Fibroblast of lung (primary cell): ENCODE measurements around the gene LAMC3. TPM values are rescaled to one million over a fixed set of nuclear protein-coding genes. Genes with fewer than 3 reads are reported as not detected.

Experiments used
- DNase-seq, 2 donors: peaks; one replicate each; pipeline versions ENCODE4 v3.0.0 to v3.0.0-alpha.2; 2010; ENCODE audit warnings: low read depth in 2 of 2
- H2AFZ ChIP-seq: 2 replicates; pipeline ENCODE4 v1.5.1; 2012; ENCODE audit warnings: low read length, control low read depth, inconsistent platforms
- H3K27ac ChIP-seq: 2 replicates; pipeline ENCODE4 v1.5.1; 2011; ENCODE audit warnings: low read length, control low read depth; ENCODE audit not compliant: insufficient read depth
- H3K27me3 ChIP-seq: 2 replicates; pipeline ENCODE4 v1.5.1; 2011; ENCODE audit warnings: mild to moderate bottlenecking, low read length; ENCODE audit not compliant: control insufficient read depth, insufficient read depth
- H3K36me3 ChIP-seq: 2 replicates; pipeline ENCODE4 v1.5.1; 2011; ENCODE audit warnings: low read length; ENCODE audit not compliant: control insufficient read depth, insufficient read depth
- H3K4me1 ChIP-seq: 2 replicates; pipeline ENCODE4 v1.5.1; 2011; ENCODE audit warnings: low read length; ENCODE audit not compliant: control insufficient read depth, insufficient read depth; ENCODE audit errors: extremely low read depth
- H3K4me2 ChIP-seq: 2 replicates; pipeline ENCODE4 v1.5.1; 2011; ENCODE audit warnings: low read length, control low read depth; ENCODE audit not compliant: insufficient read depth; ENCODE audit errors: extremely low read depth
- H3K4me3 ChIP-seq, 4 experiments: fragments of 200-600 bp in 1 of 4; sonication (generic) in 1 of 4; replicated peaks in 1 of 4; 2 replicates each; pipeline ENCODE4 v1.5.1; 2011 to 2016; ENCODE audit warnings: low read length in 4 of 4, low read depth in 3 of 4, mild to moderate bottlenecking in 3 of 4, control low read depth in 2 of 4, inconsistent platforms in 1 of 4, mixed read lengths in 1 of 4; ENCODE audit not compliant: insufficient read depth in 1 of 4; ENCODE audit errors: control extremely low read depth in 1 of 4
- H3K79me2 ChIP-seq: 2 replicates; pipeline ENCODE4 v1.5.1; 2012; ENCODE audit warnings: mild to moderate bottlenecking, low read length, inconsistent platforms; ENCODE audit not compliant: control insufficient read depth, insufficient read depth
- H3K9ac ChIP-seq: 2 replicates; pipeline ENCODE4 v1.5.1; 2011; ENCODE audit warnings: mild to moderate bottlenecking, low read length, control low read depth; ENCODE audit not compliant: insufficient read depth
- H3K9me3 ChIP-seq: 2 replicates; pipeline ENCODE4 v1.5.1; 2012; ENCODE audit warnings: low read depth, low read length; ENCODE audit not compliant: control insufficient read depth, insufficient read depth
- H4K20me1 ChIP-seq: 2 replicates; pipeline ENCODE4 v1.5.1; 2011; ENCODE audit warnings: low read length; ENCODE audit not compliant: control insufficient read depth, insufficient read depth; ENCODE audit errors: extremely low read depth
- CTCF ChIP-seq, 2 donors: IDR thresholded peaks in 1 of 2; conservative IDR thresholded peaks in 1 of 2; 1 replicate in 1 of 2; 2 replicates in 1 of 2; pipeline ENCODE4 v1.5.1; 2011 to 2012; ENCODE audit warnings: low read length in 2 of 2, control low read depth in 1 of 2, inconsistent platforms in 1 of 2, low read depth in 1 of 2, mild to moderate bottlenecking in 1 of 2
- EZH2 ChIP-seq: IDR thresholded peaks from 2 replicates; pipeline ENCODE4 v1.5.1; 2012; ENCODE audit warnings: low read length, control low read depth, mild to moderate bottlenecking; ENCODE audit errors: missing control alignments
- polyA plus RNA-seq, 2 donors: library from polyadenylated mRNA; depleted of rRNA in 1 of 2; stranded (reverse) in 1 of 2; unstranded in 1 of 2; fragments of >200 nt; gene quantifications; 2 replicates each; pipeline ENCODE4 v1.2.1, GENCODE V29; 2011 to 2012; ENCODE audit warnings: missing spikeins in 1 of 2
- total RNA-seq: library from RNA; depleted of rRNA; stranded (reverse); fragments of >200 nt; gene quantifications from 2 replicates; pipeline ENCODE4 v1.2.1, GENCODE V29; 2014

LAMC3 gene
- total and polyA plus RNA-seq, 2 donors (not counting 1 experiment from before 2014, with no cell fraction given) = 0.17 to 1.4 TPM

DNA sequence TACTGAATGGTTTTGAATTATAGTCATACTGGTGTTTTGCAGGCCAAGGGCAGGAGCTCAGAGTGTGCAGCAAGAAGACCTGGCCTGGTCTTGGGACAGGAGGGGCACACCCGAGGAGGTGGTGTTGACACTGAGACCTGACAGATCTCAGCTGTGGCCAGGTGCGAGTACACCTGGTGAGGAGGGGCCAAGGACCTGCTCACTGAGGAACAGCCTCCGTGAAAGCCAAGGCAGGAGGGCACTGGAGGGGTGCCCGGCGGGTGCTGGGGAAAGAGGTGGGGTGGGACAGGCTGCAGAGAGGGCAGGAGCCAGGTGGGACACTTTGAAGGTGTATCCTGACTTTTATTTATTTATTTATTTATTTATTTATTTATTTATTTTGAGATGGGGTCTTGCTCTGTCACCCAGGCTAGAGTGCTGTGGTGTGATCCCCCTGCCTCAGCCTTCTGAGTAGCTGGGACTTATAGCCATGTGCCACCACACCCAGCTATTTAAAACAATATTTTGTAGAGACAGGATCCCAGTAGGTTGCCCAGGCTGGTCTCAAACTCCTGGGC lies 23.3 kb upstream of the LAMC3 start:
- no peak for DNase-seq
- H2AFZ ChIP-seq = no peak overlapping the region
- TF ChIP-seq EZH2 (no peak), CTCF (conservative IDR thresholded peaks at IDR 0.05 in 1 of 2, IDR thresholded peaks at IDR 0.05 in 1 of 2; ENCODE audit: low read depth in 1 of 2, low read length in 2 of 2) (no peak)

DNA sequence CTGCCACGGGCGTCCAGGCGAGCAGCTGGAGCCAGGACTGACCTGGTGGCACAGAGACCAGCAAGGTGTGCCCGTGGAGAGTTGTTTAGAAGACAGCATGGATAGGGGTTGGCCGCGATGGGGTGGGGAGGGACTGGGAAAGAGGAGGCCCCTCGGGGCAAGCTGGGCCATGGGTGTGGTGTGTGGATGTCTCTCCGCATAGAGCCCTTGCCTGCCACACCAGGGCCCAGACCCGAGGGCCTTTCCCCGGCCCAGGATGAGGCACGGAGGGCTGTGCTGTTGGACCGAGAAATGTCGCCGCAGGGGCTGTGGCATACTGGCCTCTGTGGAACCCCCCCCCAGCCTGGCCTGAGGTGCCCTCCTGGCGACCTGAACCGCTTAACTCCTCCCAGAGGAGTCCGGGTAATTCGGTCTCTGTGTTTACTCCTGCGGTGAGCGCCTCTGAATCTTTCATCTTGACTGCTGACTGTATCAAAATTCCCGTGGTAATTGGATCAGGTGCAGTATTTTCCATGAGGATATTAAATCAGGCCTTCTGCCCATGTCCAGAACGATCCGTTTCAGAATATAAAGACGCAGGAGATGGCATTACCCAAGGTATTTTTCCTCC lies 22.5 kb upstream of the LAMC3 start:
- H3K79me2 ChIP-seq = no peaks in the 10 kb centered on the region
- no peaks in the 10 kb centered on the region for H3K9me3 ChIP-seq
- TF ChIP-seq CTCF (conservative IDR thresholded peaks at IDR 0.05 in 1 of 2, IDR thresholded peaks at IDR 0.05 in 1 of 2; ENCODE audit: low read depth in 1 of 2, low read length in 2 of 2) (no peak), EZH2 (no peak)
- no peak for DNase-seq
- H3K27me3 ChIP-seq = peaks cover 8% of the 10 kb centered on the region
- H4K20me1 ChIP-seq = no peaks in the 10 kb centered on the region
- no peaks in the 10 kb centered on the region for H3K4me1 ChIP-seq
- no peak overlapping the region for H3K4me3 ChIP-seq
- no peak overlapping the region for H2AFZ ChIP-seq
- H3K9ac ChIP-seq = no peak overlapping the region
- no peak overlapping the region for H3K4me2 ChIP-seq
- H3K36me3 ChIP-seq = no peaks in the 10 kb centered on the region
- H3K27ac ChIP-seq = no peak overlapping the region

More for the DNA sequence above, 23.3 kb upstream of the LAMC3 start:
- no peaks in the 10 kb centered on the region for H3K36me3 ChIP-seq
- H3K27me3 ChIP-seq = peaks cover 8% of the 10 kb centered on the region
- no peaks in the 10 kb centered on the region for H3K4me1 ChIP-seq
- no peak overlapping the region for H3K27ac ChIP-seq
- H3K9ac ChIP-seq = no peak overlapping the region
- H3K79me2 ChIP-seq = no peaks in the 10 kb centered on the region
- no peaks in the 10 kb centered on the region for H3K9me3 ChIP-seq
- no peak overlapping the region for H3K4me2 ChIP-seq
- H4K20me1 ChIP-seq = no peaks in the 10 kb centered on the region
- H3K4me3 ChIP-seq = no peak overlapping the region

GRCh38 chr9:130987054-130987453 lies 21.9 kb upstream of the LAMC3 start:
- no peak overlapping the region for H3K4me3 ChIP-seq
- no peak overlapping the region for H2AFZ ChIP-seq
- no peak overlapping the region for H3K9ac ChIP-seq
- DNase-seq = no peak
- no peaks in the 10 kb centered on the region for H4K20me1 ChIP-seq
- H3K4me2 ChIP-seq = no peak overlapping the region
- no peaks in the 10 kb centered on the region for H3K9me3 ChIP-seq
- TF ChIP-seq EZH2 (no peak), CTCF (conservative IDR thresholded peaks at IDR 0.05 in 1 of 2, IDR thresholded peaks at IDR 0.05 in 1 of 2; ENCODE audit: low read depth in 1 of 2, low read length in 2 of 2) (no peak)
- no peaks in the 10 kb centered on the region for H3K79me2 ChIP-seq
- H3K27ac ChIP-seq = no peak overlapping the region
- H3K4me1 ChIP-seq = no peaks in the 10 kb centered on the region
- H3K36me3 ChIP-seq = no peaks in the 10 kb centered on the region
- H3K27me3 ChIP-seq = peaks cover 8% of the 10 kb centered on the region
